ENCODE results near the gene CYLD.

Gene CYLD

GRCh38 chr16:50821586-50821985 is 79.7 kb downstream of the CYLD start:
- DNase-seq: no peak

DNA sequence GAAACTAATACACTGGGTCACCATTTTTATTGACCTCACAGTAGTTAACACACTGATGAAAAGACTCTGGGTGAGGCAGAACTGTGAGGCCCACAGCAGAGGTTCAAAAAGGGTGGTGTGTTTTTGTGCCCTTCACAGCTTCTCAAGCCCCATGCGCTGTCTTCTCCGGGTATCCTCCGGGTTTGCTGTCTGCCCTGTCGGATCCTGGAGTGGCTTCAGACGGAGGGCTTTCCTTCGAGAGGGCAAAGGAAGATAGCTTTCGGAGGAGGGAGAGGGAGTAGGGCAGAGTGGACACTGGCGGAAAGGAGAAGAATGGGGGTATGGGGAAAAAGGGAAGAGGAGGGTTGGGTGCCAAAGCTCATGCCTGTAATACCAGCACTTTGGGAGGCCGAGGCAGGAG is 80.8 kb downstream of the CYLD start:
- DNase-seq: no peak

- DNase-seq: no peak
Measured at GRCh38 chr16:50826797-50827316, 85.0 kb downstream of the CYLD start.

GRCh38 chr16:50828164-50828702 is 86.3 kb downstream of the CYLD start:
- DNase-seq: no peak

GRCh38 chr16:50830698-50831097 is 88.8 kb downstream of the CYLD start:
- no peak for DNase-seq

DNA sequence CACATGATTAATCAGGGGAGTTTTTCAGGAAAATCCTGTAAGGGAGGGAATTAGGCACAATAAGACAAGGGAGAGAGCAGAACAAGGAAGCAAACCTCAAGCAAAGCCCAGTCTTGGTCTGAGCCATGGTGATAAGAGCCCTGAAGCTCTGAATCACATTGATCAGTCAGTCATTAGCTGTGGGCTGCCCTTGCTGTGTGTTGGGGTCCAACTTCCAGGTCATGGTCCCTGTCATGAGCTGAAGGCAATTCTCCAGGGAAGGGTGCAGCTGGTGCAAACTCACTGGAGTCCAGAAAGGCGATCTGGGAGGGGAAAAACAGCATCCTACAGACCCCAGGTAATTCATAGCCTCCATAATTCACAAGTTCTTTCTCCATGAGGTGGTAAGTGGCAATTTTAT is 89.9 kb downstream of the CYLD start:
- no peak for DNase-seq

- DNase-seq: no peak
Measured at GRCh38 chr16:50833929-50834328, 92.0 kb downstream of the CYLD start.

- DNase-seq: no peak
Measured at GRCh38 chr16:50834701-50835100, 92.8 kb downstream of the CYLD start.

DNA sequence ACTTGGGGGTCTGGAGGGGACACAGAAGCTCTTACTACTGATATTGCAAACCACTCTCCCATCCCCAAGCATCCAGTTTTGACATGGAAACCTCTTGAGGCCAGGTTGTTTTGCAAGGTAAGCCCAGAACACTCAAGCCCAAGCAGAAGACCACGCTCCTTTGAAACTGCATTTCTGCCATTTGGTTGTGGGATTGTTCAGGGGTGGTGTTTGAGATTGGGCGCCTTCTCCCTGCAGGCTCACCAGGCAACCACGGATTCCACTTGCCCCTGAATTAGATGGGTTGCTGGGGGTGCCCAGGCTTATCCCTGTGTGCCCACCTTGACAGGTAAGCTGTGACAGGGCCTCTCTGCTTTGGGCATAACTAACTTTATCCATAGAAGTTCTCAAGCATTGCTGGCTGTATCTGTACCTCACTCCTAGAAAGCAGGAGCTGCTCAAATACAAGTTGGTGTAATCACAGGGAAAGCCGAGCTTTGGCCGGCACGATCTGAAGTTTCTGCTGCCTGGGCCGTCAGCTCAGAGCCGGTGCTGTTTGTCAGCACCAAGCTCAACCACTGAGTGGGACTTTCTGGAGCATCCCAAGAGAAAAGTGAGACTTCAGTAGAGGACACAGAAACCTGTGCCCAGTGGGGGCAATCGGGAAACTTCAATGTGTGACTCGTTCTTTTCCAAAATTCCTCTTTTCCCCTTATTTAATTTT is 93.6 kb downstream of the CYLD start:
- DNase-seq: no peak

DNA sequence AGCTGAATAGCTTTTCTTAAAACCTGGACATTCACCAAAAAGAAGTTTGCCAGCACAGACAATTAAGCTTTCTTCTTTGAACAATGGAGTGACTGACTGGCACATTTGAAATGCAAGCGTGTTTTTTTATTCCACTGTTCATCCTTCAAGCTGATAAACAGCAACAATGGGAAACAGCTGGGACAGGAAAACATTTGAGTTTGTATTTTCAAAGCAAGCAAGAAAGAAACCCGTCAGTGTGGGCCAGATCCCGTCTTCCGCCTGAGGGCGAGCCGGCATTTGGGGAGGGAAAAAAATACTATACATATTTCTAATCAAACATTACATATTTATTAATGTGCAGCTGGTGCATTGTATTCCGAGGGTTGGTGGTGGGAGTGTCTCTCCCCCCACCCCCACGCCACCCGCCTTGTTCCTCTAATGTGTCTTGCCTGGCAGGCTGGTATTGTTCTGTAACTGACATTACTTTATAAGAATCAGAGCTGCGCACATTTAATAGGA is 94.3 kb downstream of the CYLD start:
- DNase-seq: no peak

- no peak for DNase-seq
Measured at GRCh38 chr16:50837324-50837723, 95.4 kb downstream of the CYLD start.

- DNase-seq: peak; percentile 8
Measured at GRCh38 chr16:50838165-50838564, 96.3 kb downstream of the CYLD start.

DNA sequence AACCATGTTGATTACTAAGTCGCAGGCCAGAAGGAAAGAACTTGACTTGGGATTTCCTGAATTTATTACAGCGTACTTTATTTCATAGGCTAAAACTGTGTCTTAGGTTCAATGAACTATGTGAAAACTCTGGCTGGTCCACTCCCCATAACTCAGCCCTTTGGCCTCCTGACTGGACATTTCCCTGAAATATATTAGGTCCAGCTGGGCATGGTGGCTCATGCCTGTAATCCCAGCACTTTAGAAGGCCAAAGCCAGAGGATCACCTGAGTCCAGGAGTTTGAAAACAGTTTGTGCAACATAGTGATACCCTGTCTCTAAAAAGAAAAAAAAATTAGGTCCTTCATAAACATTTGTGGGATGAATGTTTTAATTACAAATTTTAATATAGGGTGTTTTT is 97.0 kb downstream of the CYLD start:
- DNase-seq: no peak

GRCh38 chr16:50839356-50839755 is 97.5 kb downstream of the CYLD start:
- DNase-seq: no peak

DNA sequence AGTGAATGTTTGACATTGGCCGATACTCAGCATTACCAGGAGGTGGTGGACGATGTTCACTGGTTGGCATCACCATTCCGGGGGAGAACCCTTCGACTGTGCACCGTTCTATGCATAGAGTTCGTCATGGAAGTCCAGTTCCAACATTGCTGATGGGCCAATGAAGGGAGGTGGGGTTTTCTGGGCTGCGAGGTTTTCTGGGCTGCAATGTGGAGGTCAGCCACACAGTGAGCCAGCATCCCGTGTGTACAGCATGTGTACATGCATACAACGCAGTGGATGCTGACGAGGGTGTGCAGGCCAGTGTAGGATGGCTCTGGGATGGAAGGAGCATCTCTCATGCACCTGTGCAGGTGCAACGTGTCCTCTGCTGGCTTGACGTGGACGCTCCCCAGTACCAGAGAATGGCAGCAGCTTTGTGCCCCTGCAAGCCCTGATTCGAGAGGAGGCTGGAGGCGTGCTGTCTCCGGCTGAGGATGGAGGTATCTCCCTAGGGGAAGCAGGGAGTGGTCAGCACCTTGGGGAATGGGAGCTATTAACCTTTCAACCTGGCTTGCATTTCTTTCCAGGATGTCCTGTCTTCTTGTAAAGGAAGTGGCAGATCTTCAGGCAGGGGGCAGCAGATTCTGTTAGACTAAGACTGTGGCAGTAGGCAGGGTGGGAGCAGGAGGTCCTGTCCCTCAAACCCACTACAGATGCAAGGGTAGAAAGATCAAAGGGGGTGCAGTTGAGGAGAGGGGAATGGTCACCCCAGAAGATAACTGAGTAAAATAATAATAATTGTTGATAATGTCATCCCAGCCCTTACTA is 98.2 kb downstream of the CYLD start:
- DNase-seq: no peak

DNA sequence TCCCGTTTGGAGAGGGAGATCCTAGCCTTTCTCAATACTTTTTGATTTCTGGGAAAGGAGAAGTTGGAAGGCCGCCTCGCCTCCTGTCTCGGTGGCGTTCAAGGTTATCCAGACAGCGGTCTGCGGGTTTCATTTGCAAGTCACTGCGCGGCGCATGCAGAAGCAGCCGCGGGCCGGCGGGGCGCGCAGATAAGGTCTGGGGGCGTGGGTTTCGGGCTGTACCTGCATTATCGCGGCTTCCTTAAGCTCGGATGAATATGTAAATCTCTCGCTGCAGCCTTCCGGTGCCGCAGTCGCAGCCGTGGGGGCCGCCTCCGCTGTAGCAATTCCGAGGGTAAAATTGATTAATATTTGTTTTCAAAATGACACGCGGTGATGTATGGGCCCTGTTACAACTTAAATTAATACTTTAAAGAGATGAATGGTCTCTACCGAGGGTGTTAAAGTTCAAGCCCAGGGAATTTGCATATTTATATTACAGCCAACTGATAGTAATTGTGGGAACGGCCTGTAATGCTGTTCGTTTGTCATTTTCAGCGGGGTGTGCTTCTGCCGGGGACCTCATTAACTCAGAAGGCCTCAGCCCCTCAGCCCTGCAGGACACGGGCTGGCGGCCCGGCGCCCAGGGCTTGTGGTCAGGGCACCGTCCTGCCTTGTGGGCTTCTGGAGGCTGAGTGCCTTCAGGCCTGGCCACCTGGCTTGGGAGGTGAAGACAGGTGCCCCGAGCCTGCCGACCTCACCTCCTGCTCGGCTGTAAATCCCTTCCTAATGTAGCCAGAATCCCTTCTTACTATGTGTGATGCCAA is 99.4 kb downstream of the CYLD start:
- peak; percentile 34 for DNase-seq

DNA sequence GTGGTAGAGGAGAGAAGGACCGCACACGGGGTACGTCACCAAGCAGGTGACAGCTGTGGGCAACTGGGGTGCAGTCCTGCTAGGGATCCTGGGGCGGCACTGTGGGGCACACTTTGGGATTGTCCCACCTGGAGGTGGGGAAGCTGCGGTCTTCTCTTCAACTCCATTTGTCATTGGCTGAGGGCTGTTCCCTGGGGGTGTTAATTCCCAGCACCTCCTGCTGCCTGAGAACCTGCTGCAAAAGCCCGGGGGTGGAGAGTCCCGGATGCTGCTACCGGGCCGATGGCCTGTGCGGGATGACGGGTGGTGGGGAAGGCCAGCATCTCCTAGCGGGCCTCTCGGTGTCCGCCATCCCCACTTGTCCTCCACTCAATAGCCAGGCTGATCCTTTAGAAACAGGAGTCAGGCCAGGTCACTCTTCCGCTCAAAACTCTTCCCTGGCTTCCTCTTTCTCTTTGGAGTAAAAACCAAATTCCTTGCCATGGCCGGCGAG is 100.2 kb downstream of the CYLD start:
- DNase-seq: no peak

DNA sequence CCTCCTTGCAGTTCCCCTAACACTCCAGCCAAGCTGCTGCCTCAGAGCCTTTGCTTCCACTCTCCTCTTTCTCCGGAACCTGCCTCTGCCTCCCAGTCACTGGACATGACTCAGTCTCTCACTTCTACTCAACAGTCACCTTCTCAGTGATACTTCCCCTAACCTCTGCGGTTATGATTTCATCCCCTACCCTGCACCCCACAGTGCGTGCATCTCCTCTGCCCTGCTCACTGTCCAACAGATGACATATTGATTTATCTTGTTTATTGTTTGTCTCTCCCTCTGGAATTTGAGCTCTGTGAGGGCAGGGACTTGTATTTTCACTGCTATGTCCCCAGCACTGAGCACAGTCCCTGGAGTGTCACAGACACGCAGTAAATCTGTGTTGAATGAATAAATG is 100.7 kb downstream of the CYLD start:
- DNase-seq: peak; percentile 67

DNA sequence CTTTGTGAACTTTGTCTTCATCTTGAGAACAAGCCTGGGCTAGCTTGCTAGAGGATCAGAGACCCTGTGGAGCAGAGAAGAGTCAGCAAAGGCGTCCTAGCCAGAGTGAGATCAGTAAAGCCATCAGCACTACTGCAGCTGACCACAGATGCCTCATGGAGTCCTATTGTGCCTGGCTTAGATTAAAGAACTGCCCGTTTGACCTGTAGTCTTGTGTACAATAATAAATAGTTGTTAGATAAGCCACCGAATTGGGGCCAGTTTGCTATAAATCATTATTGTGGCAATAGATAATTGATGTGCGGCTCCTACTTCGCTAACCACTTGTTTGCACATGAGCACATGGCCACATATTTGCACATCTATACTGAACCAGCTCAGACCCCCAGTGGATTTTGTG is 103.0 kb downstream of the CYLD start:
- no peak for DNase-seq

- no peak for DNase-seq
Measured at GRCh38 chr16:50845296-50845695, 103.4 kb downstream of the CYLD start.

DNA sequence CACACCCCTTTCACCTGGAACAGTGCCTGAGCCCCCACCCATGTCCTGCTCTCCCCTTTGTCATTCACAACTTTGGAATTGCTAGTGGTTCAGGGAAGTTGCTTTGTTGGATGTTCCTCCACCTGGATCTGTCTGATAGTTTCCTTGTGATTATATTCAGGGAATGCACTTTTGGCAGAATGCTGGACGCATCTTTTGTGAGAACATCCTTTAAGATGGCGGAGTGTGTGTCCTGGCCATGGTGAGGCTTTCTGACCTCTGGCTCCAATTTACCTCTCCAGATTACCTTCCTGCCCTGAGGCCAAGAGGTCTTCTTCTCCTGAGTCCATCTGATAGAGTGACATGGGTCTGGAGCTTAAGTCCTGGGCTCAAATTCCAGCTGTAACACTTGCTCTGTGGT is 104.6 kb downstream of the CYLD start:
- no peak for DNase-seq

GRCh38 chr16:50847166-50847565 is 105.3 kb downstream of the CYLD start:
- DNase-seq: no peak

All from activated CD4-positive, alpha-beta T cell treated with anti-CD3 and anti-CD28 coated beads, Interleukin-2, amount 50 U/mL, for 16 hours (primary cell).